Measurements from ENCODE around the gene FIZ1.

DNA sequence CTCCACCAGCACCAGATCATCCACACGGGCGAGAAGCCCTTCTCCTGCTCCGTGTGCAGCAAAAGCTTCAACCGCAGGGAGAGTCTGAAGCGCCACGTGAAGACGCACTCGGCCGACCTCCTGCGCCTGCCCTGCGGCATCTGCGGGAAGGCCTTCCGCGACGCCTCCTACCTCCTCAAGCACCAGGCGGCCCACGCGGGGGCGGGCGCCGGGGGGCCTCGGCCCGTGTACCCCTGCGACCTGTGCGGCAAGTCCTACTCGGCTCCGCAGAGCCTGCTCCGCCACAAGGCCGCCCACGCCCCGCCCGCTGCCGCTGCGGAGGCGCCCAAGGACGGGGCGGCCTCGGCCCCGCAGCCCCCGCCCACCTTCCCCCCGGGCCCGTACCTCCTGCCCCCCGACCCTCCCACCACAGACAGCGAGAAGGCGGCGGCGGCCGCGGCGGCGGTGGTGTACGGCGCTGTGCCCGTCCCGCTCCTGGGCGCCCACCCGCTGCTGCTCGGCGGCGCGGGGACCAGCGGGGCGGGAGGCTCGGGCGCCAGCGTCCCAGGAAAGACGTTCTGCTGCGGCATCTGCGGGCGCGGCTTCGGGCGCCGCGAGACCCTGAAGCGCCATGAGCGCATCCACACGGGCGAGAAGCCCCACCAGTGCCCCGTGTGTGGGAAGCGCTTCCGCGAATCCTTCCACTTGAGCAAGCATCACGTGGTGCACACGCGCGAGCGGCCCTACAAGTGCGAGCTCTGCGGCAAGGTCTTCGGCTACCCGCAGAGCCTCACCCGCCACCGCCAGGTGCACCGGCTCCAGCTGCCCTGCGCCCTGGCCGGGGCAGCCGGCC lies 15.6 kb upstream of the FIZ1 start:
- TF ChIP-seq, protein P1, sequence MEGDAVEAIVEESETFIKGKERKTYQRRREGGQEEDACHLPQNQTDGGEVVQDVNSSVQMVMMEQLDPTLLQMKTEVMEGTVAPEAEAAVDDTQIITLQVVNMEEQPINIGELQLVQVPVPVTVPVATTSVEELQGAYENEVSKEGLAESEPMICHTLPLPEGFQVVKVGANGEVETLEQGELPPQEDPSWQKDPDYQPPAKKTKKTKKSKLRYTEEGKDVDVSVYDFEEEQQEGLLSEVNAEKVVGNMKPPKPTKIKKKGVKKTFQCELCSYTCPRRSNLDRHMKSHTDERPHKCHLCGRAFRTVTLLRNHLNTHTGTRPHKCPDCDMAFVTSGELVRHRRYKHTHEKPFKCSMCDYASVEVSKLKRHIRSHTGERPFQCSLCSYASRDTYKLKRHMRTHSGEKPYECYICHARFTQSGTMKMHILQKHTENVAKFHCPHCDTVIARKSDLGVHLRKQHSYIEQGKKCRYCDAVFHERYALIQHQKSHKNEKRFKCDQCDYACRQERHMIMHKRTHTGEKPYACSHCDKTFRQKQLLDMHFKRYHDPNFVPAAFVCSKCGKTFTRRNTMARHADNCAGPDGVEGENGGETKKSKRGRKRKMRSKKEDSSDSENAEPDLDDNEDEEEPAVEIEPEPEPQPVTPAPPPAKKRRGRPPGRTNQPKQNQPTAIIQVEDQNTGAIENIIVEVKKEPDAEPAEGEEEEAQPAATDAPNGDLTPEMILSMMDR (IDR thresholded peaks at IDR 0.05; ENCODE audit: low read length): no peak
- TF ChIP-seq EZH2phosphoT487 (IDR thresholded peaks at IDR 0.05; ENCODE audit: low read length): no peak
